ENCODE measurements around the gene SPDEF. TPM values are rescaled to one million over a fixed set of nuclear protein-coding genes. Genes with fewer than 3 reads are reported as not detected.

The SPDEF gene
- total RNA-seq, 1 donor, result not detected

- no peaks in the 10 kb centered on the region for H4K20me1 ChIP-seq (ENCODE audit: insufficient read depth, low read length)
- no peaks in the 10 kb centered on the region for H3K36me3 ChIP-seq (ENCODE audit: insufficient read depth, low read length)
- H2AFZ ChIP-seq (ENCODE audit: low read length), result no peak overlapping the region
- no peak overlapping the region for H3K4me3 ChIP-seq (ENCODE audit: insufficient read depth, low read length)
- H3K79me2 ChIP-seq (ENCODE audit: insufficient read depth, low read length), result no peaks in the 10 kb centered on the region
- no peak for TF ChIP-seq CTCF (IDR thresholded peaks at IDR 0.05; ENCODE audit: extremely low read depth, low read depth, low read length)
- H3K27me3 ChIP-seq (ENCODE audit: insufficient read depth, low read length), result peaks cover 23% of the 10 kb centered on the region
- DNase-seq (ENCODE audit: insufficient read length, low spot score, missing footprints), result no peak
- H3K4me1 ChIP-seq (ENCODE audit: insufficient read depth, low read length), result no peaks in the 10 kb centered on the region
- no peak overlapping the region for H3K4me2 ChIP-seq (ENCODE audit: insufficient read depth, low read length)
- no peaks in the 10 kb centered on the region for H3K9me3 ChIP-seq (ENCODE audit: low read depth, low read length)
- no peak overlapping the region for H3K27ac ChIP-seq (ENCODE audit: low read depth, low read length)
These were observed 42.0 kb downstream of the SPDEF start for GRCh38 chr6:34514112-34514511.

- H3K4me1 ChIP-seq (ENCODE audit: insufficient read depth, low read length), result no peaks in the 10 kb centered on the region
- H4K20me1 ChIP-seq (ENCODE audit: insufficient read depth, low read length), result no peaks in the 10 kb centered on the region
- H3K36me3 ChIP-seq (ENCODE audit: insufficient read depth, low read length), result no peaks in the 10 kb centered on the region
- H3K4me2 ChIP-seq (ENCODE audit: insufficient read depth, low read length), result no peak overlapping the region
- no peak overlapping the region for H3K4me3 ChIP-seq (ENCODE audit: insufficient read depth, low read length)
- no peaks in the 10 kb centered on the region for H3K9me3 ChIP-seq (ENCODE audit: low read depth, low read length)
- no peak for TF ChIP-seq CTCF (IDR thresholded peaks at IDR 0.05; ENCODE audit: extremely low read depth, low read depth, low read length)
- no peak overlapping the region for H3K27ac ChIP-seq (ENCODE audit: low read depth, low read length)
- H3K79me2 ChIP-seq (ENCODE audit: insufficient read depth, low read length), result no peaks in the 10 kb centered on the region
- H2AFZ ChIP-seq (ENCODE audit: low read length), result no peak overlapping the region
- peaks cover 23% of the 10 kb centered on the region for H3K27me3 ChIP-seq (ENCODE audit: insufficient read depth, low read length)
- no peak for DNase-seq (ENCODE audit: insufficient read length, low spot score, missing footprints)
These were observed 42.5 kb downstream of the SPDEF start for GRCh38 chr6:34513646-34514045.

GRCh38 chr6:34512738-34513115 is 43.4 kb downstream of the SPDEF start:
- no peak for TF ChIP-seq CTCF (IDR thresholded peaks at IDR 0.05; ENCODE audit: extremely low read depth, low read depth, low read length)
- no peak overlapping the region for H2AFZ ChIP-seq (ENCODE audit: low read length)
- H3K27ac ChIP-seq (ENCODE audit: low read depth, low read length), result no peak overlapping the region
- no peaks in the 10 kb centered on the region for H3K4me1 ChIP-seq (ENCODE audit: insufficient read depth, low read length)
- H3K79me2 ChIP-seq (ENCODE audit: insufficient read depth, low read length), result no peaks in the 10 kb centered on the region
- H4K20me1 ChIP-seq (ENCODE audit: insufficient read depth, low read length), result no peaks in the 10 kb centered on the region
- H3K4me2 ChIP-seq (ENCODE audit: insufficient read depth, low read length), result no peak overlapping the region
- peak; percentile 43 for DNase-seq (ENCODE audit: insufficient read length, low spot score, missing footprints)
- no peaks in the 10 kb centered on the region for H3K9me3 ChIP-seq (ENCODE audit: low read depth, low read length)
- peaks cover 23% of the 10 kb centered on the region for H3K27me3 ChIP-seq (ENCODE audit: insufficient read depth, low read length)
- no peaks in the 10 kb centered on the region for H3K36me3 ChIP-seq (ENCODE audit: insufficient read depth, low read length)
- no peak overlapping the region for H3K4me3 ChIP-seq (ENCODE audit: insufficient read depth, low read length)

- Histone ChIP-seq H3K4me2 (ENCODE audit: insufficient read depth, low read length) (no peak overlapping the region), H3K9me3 (ENCODE audit: low read depth, low read length) (no peaks in the 10 kb centered on the region), H3K79me2 (ENCODE audit: insufficient read depth, low read length) (no peaks in the 10 kb centered on the region), H3K36me3 (ENCODE audit: insufficient read depth, low read length) (no peaks in the 10 kb centered on the region), H3K4me1 (ENCODE audit: insufficient read depth, low read length) (no peaks in the 10 kb centered on the region), H3K4me3 (ENCODE audit: insufficient read depth, low read length) (no peak overlapping the region), H3K27me3 (ENCODE audit: insufficient read depth, low read length) (peaks cover 23% of the 10 kb centered on the region), H3K27ac (ENCODE audit: low read depth, low read length) (no peak overlapping the region), H4K20me1 (ENCODE audit: insufficient read depth, low read length) (no peaks in the 10 kb centered on the region), H2AFZ (ENCODE audit: low read length) (no peak overlapping the region)
- TF ChIP-seq CTCF (IDR thresholded peaks at IDR 0.05; ENCODE audit: extremely low read depth, low read depth, low read length), result no peak
- no peak for DNase-seq (ENCODE audit: insufficient read length, low spot score, missing footprints)
These were observed 44.0 kb downstream of the SPDEF start for GRCh38 chr6:34511915-34512737.

Measured in osteoblast (primary cell).